ENCODE measurements around the gene GAREM2.

DNA sequence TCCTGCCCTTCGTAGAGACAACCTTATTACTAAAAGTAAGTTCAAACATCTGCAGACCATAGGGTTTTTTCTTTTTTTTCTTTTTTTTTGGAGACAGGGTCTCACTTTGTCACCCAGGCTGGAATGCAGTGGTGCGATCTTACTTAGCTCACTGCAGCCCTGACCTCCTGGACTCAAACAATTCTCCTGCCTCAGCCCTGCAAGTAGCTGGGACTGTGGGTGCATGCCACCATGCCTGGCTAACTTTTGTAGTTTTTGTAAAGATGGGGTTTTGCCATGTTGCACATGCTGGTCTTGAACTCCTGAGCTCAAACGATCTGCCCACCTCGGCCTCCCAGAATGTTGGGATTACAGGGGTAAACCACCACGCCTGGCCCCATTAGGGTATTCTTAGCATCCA is 39.1 kb downstream of the GAREM2 start:
- TF ChIP-seq CTCF (IDR thresholded peaks at IDR 0.05; ENCODE audit: low read length) = no peak
- TF ChIP-seq EZH2 (IDR thresholded peaks at IDR 0.05; ENCODE audit: borderline replicate concordance, low read length) = no peak
